SK-N-MC (cell line): ENCODE measurements around the gene FAM168A.

Experiments used
- DNase-seq: peaks from one replicate; pipeline ENCODE4 v3.0.0-alpha.2; 2011; ENCODE audit warnings: low read depth, low spot score
- H3K27ac ChIP-seq: fragments of 200-600 bp; sonication (generic); 2 replicates; pipeline ENCODE4 v1.5.1; 2016; ENCODE audit warnings: mixed run types
- H3K36me3 ChIP-seq: fragments of 200-600 bp; sonication (generic); 2 replicates; pipeline ENCODE4 v1.6.1; 2017; ENCODE audit warnings: antibody characterized with exemption, low read length, mixed read lengths; ENCODE audit not compliant: insufficient read depth
- H3K4me3 ChIP-seq: fragments of 200-600 bp; sonication (generic); 2 replicates; pipeline ENCODE4 v1.5.1; 2016
- H3K9ac ChIP-seq: fragments of 200-600 bp; sonication (generic); 2 replicates; pipeline ENCODE4 v1.8.0; 2017; ENCODE audit warnings: mixed run types, mixed read lengths; ENCODE audit not compliant: insufficient read length
- H3K9me3 ChIP-seq: fragments of 200-600 bp; sonication (generic); 2 replicates; pipeline ENCODE4 v1.6.1; 2017; ENCODE audit warnings: low read depth, mild to moderate bottlenecking, antibody characterized with exemption, low read length, moderate library complexity, mixed read lengths
- EZH2 ChIP-seq: fragments of 200-600 bp; sonication (generic); IDR thresholded peaks from one replicate; pipeline ENCODE4 v1.6.1; 2017; ENCODE audit warnings: antibody characterized with exemption
- FOXP2 ChIP-seq: optimal IDR thresholded peaks from 2 replicates; pipeline ENCODE3; 2011; ENCODE audit warnings: mild to moderate bottlenecking, moderate library complexity; ENCODE audit not compliant: insufficient read depth; ENCODE audit errors: extremely low read length, control extremely low read depth
- POLR2AphosphoS5 ChIP-seq: IDR thresholded peaks from 2 replicates; pipeline ENCODE4 v1.6.1; 2012; ENCODE audit warnings: mild to moderate bottlenecking, low read depth, low read length, borderline replicate concordance

Gene FAM168A

DNA sequence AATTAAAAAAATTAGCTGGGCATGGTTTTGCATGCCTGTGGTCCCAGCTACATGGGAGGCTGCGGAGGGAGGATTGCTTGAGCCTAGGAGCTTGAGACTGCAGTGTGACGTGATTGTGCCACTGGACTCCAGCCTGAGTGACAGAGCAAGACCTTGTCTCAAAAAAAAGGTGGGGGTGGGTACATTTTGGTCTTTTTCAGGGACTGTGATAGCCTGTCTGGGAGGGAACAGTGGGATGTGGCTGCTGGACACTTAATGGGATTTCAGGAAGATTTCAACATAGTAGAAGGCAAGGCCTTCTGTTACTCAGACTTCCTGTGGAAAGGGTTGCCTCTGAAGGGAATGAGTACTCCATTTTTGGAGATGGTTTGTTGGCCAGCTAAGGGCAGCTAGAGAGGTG is 181.1 kb downstream of the FAM168A start:
- Histone ChIP-seq H3K36me3 (peaks cover 10% of the 10 kb centered on the region; the same call in 1 of the 2 replicates), H3K9me3 (no peaks in the 10 kb centered on the region), H3K9ac (no peak overlapping the region), H3K27ac (no peak overlapping the region), H3K4me3 (no peak overlapping the region)
- no peak for DNase-seq
- no peak for TF ChIP-seq EZH2
- TF ChIP-seq POLR2AphosphoS5: no peak
- TF ChIP-seq FOXP2: no peak

DNA sequence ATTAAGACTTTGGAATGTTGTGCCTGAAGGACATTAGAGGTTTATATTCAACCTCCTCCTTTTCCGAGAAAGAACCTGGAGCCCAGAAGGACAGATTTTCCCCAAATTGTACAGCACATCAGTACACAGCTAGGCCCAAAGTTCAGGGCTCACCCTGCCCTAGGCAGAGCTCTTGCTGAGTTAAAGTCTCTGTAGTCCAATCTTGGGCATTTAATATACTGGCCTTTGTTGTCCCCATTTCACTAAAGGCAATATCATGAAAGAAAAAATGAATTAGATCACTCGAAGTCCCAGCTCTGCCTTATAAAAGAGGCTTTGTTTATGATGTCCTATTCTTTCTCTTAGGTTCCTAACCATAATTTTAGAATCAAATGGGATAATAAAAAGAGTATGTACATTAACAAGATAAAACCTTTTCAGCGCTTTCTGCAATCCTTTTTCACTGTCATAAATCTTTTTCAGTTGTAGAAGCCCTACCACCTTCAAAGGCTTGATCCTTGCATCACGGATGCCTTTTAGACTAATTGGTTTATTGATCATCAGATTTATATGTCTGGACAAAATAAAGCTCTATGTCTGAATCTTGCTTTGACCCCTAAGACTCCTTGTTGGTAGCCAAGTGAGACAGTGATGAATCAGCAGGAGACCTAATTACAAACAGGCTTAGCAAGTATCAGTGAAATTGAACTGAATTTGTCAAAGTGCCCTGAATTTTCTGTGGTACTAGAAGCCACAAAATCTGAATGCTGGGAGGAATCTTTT is 181.9 kb downstream of the FAM168A start:
- Histone ChIP-seq H3K9ac (no peak overlapping the region), H3K36me3 (peaks cover 11% of the 10 kb centered on the region; the same call in 1 of the 2 replicates), H3K4me3 (no peak overlapping the region), H3K9me3 (no peaks in the 10 kb centered on the region), H3K27ac (peak overlapping the region; percentile 55)
- DNase-seq: no peak
- TF ChIP-seq EZH2 (no peak), POLR2AphosphoS5 (no peak), FOXP2 (no peak)

DNA sequence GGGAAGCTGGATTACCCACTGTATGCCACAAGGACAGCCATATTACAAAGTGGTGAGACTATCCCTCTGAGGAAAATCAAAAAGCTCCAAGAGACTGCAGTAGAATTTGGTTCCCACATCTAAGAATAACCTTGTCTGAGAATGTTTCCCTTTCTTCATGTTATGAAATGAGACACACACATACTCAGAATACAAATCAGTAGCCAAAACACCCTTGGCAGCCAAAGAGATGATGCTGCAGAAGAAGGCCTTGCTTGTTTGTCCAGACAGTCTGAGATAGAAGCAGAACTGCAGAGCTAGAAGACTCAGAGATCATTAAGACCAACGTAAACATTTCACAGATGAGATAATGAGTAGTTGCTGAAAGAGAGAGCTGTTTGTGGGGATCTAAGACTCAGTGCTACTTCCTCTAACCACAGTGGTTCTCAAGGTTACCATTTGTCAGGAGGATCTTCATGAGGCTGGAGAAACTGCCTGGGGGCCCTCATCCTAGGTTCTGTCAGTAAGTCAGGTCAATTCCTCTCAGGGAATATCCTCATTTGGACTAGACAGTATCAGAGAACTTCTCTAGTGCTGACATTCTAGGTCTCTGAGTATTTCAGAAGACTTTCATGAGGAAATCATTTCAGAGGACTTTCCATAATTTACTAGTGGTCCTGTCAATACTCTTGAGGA is 182.8 kb downstream of the FAM168A start:
- no peaks in the 10 kb centered on the region for H3K9me3 ChIP-seq
- H3K27ac ChIP-seq: peak overlapping the region; percentile 55; the same call in 1 of the 2 replicates
- peaks cover 16% of the 10 kb centered on the region; the same call in 1 of the 2 replicates for H3K36me3 ChIP-seq
- H3K4me3 ChIP-seq: no peak overlapping the region
- no peak for DNase-seq
- H3K9ac ChIP-seq: no peak overlapping the region
- TF ChIP-seq EZH2: no peak
- TF ChIP-seq FOXP2: no peak
- no peak for TF ChIP-seq POLR2AphosphoS5

GRCh38 chr11:73413256-73413655 is 184.7 kb downstream of the FAM168A start:
- no peak for TF ChIP-seq FOXP2
- no peak for TF ChIP-seq POLR2AphosphoS5
- no peak for TF ChIP-seq EZH2
- Histone ChIP-seq H3K27ac (no peak overlapping the region), H3K36me3 (peaks cover 20% of the 10 kb centered on the region; the same call in 1 of the 2 replicates), H3K9ac (no peak overlapping the region), H3K9me3 (no peaks in the 10 kb centered on the region), H3K4me3 (no peak overlapping the region)
- no peak for DNase-seq

GRCh38 chr11:73412308-73412707 is 185.6 kb downstream of the FAM168A start:
- Histone ChIP-seq H3K9ac (no peak overlapping the region), H3K36me3 (peaks cover 14% of the 10 kb centered on the region; the same call in 1 of the 2 replicates), H3K4me3 (no peak overlapping the region), H3K27ac (no peak overlapping the region), H3K9me3 (no peaks in the 10 kb centered on the region)
- TF ChIP-seq FOXP2: no peak
- TF ChIP-seq POLR2AphosphoS5: no peak
- no peak for TF ChIP-seq EZH2
- no peak for DNase-seq

GRCh38 chr11:73411031-73411430 is 186.9 kb downstream of the FAM168A start:
- no peak overlapping the region for H3K27ac ChIP-seq
- no peak for DNase-seq
- peaks cover 14% of the 10 kb centered on the region; the same call in 1 of the 2 replicates for H3K36me3 ChIP-seq
- no peak overlapping the region for H3K4me3 ChIP-seq
- no peak overlapping the region for H3K9ac ChIP-seq
- TF ChIP-seq EZH2 (no peak), FOXP2 (no peak), POLR2AphosphoS5 (no peak)
- H3K9me3 ChIP-seq: no peaks in the 10 kb centered on the region

- TF ChIP-seq FOXP2 (no peak), EZH2 (no peak), POLR2AphosphoS5 (no peak)
- H3K36me3 ChIP-seq: peaks cover 14% of the 10 kb centered on the region; the same call in 1 of the 2 replicates
Observed at GRCh38 chr11:73410627-73411026, 187.3 kb downstream of the FAM168A start.

DNA sequence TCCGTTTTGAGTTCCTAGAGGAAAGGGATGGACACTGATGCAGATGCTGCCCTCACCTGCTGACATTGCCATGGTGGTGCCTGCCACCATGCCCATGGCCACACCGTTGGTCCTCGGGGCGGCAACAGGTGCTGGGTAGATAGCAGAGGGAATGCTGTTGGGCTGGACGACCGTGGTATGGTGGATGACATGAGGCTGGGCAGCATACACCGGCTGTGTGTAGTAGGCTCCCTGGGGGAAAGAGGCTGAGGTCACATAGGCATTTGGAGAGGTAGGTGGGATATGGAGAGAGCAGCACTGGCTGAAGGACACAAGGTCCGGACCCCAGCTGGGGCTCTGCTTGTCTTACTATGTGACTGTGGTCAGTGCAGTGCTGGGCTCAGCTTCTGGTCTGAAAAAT is 188.5 kb downstream of the FAM168A start:
- DNase-seq: no peak
- TF ChIP-seq FOXP2 (no peak), POLR2AphosphoS5 (no peak), EZH2 (no peak)
- Histone ChIP-seq H3K4me3 (no peak overlapping the region), H3K36me3 (peaks cover 14% of the 10 kb centered on the region; the same call in 1 of the 2 replicates), H3K9ac (no peak overlapping the region), H3K27ac (no peak overlapping the region), H3K9me3 (no peaks in the 10 kb centered on the region)

More at GRCh38 chr11:73410627-73411026, 187.3 kb downstream of the FAM168A start:
- H3K9me3 ChIP-seq: no peaks in the 10 kb centered on the region
- H3K4me3 ChIP-seq: no peak overlapping the region
- no peak for DNase-seq
- H3K9ac ChIP-seq: no peak overlapping the region
- H3K27ac ChIP-seq: no peak overlapping the region

DNA sequence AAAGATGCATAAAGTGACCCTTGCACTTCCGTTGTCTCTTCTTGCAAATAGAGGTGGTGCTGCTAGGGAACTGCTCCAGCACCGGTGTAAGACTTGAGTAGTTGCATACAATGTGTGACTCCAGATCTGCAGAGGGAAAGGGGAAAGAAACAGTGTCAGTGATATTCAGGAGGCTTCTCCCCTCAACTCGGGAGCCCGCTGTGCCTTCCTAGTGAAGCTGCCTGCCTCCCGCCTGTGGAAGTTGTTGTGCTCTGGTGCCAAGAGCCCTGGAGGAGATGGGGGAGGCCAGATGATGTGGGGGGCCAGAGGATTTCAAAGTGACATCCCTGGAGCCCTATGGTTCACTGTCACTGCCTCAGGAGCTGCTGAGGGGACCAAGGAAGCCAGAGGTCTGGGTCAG is 191.3 kb downstream of the FAM168A start:
- H3K9me3 ChIP-seq: no peaks in the 10 kb centered on the region
- no peak overlapping the region for H3K9ac ChIP-seq
- no peak for TF ChIP-seq FOXP2
- no peak for TF ChIP-seq EZH2
- TF ChIP-seq POLR2AphosphoS5: no peak
- peaks cover 14% of the 10 kb centered on the region; the same call in 1 of the 2 replicates for H3K36me3 ChIP-seq
- no peak overlapping the region for H3K27ac ChIP-seq
- DNase-seq: no peak
- no peak overlapping the region for H3K4me3 ChIP-seq
